Activated CD4-positive, alpha-beta T cell treated with anti-CD3 and anti-CD28 coated beads, Interleukin-2, amount 50 U/mL, for 16 hours (primary cell): ENCODE data around the gene CXCR1.
A peak's percentile ranks its signal among the peaks of the same experiment; 100 is the strongest.
"Not testable (repeated sequence)": the region's sequence is repeated elsewhere in the genome, so short reads cannot be mapped to it uniquely, and the experiment has no call there.

Experiments
- DNase-seq: peaks from one replicate; pipeline ENCODE4 v3.0.0-alpha.2; 2020

Gene CXCR1

DNA sequence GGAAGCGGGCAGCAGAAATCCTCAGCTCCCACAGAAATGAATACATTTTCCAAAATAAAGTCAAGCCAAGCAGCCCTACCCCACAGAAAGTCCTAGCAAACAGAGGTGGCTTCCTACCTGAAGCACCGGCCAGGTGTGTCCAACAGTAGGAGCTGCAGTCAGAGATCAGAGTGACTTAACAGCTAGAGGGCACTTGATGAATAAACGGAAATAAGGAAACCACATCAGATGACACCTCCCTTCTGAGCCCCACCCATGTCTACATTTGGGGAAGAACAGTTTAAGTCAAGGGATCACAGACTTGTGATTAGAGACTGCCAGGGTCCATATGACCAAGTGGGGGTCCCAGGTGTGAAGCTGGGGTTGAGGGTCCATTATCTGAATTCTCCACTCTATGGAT, at the start of gene CXCR1:
CXCR1 (minus strand) TSS at position 172 of the 400 bp plus-strand sequence. CDS start 1,751 bp downstream, outside the sequence.
- peak; percentile 25 for DNase-seq

DNA sequence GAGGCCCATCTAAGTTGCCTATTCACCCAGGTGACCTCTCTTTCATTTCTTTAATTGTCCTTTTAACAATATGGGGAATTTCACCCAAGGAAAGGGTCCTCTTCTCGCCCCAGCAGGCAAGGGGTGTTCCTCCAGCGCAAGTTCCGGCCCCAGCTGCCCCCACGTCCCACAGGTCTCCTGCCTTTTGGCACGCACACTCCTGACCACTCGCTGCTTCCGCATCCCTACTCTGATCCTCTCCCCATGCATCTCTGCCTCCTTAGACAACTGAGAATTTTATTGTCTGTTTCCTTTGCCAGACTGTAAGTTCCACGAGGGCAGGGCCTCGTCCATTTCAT, 49.5 kb upstream of the CXCR1 start:
- DNase-seq, result no peak

DNA sequence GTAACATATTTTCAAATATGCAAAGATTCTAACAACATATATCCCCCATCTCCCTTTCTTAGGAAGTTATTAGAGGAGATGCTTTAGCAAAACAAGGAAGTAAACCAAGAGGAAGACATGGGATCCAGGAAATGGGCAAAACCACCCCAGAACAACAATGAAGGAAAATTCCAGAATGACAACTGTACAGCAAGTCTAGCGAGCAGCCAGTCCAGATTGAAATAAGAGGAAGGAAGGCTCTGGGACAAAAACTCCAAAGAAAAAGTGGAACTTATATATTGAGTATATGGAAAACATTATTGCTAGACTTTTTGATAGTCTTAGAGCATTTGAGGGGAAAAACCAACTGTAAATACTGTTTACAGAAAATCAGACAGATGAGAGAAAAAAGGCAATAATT, 47.4 kb upstream of the CXCR1 start:
- DNase-seq, result no peak

DNA sequence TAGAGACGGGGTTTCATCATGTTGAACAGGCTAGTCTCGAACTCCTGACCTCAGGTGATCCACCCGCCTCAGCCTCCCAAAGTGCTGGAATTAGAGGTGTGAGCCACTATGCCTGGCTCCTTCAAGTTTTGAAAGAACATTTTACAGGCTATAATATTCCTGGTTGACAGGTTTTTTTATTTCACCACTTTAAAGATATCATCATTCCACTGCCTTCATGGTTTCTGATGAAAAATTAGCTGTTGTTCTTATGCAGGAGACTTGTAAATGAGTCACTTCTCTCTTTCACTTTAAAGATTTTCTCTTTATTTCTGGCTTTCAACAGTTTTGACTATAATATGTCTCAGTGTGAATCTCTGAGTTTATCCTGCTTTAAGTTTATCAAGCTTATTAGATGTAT, 42.3 kb upstream of the CXCR1 start:
- DNase-seq, result no peak

DNA sequence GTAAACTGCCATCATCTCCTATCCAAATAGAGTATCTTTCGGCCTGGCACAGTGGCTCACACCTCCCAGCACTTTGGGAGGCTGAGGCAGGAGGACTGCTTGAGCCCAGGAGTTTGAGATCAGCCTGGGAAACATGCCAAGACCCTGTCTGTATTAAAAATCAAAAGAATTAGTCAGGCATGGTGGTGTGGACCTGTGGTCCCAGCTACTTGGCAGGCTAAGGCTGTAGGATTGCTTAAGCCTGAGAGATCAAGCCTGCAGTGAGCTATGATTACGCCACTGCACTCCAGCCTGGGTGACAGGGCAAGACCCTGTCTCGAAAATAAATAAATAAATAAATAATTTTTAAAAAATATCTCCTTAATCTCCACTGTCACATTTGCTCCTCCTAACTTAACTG, 35.5 kb upstream of the CXCR1 start:
- DNase-seq, result no peak

DNA sequence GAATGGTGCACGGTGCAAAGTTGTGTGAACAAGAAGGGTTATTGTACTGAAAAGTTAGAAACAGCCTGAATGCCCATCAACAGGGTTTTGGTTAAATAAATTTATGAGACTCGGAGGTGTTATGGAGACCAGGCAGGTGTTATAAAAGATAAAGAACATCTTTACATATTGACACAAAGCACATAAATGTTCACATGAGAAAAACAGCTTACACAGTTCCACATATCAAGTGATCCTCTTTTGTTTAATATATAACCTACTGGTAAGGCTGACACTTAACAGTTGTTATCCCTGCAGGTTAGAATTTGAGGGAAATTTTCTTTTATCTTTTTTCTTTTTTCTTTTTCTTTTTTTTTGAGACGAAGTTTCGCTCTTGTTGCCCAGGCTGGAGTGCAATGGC, 30.2 kb upstream of the CXCR1 start:
- no peak for DNase-seq

DNA sequence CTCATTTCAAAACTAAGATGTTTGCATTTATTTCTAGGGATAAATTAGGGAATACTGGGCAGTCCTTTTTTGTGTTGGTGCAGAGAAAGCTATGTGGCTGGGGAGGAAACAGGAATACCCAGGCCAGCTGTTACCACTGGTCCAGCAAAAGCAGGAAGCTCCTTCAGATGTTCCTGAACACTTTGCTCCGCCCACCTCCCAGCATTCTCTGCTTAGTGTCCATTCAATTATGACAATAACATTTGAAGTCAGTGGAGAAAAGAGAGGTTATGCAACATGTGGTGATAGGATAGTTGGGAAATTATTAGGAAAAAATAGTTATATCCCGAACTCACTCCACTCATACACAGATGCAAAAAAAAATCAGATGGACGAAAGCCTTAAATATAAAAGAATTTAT, 28.1 kb upstream of the CXCR1 start:
- DNase-seq, result no peak

DNA sequence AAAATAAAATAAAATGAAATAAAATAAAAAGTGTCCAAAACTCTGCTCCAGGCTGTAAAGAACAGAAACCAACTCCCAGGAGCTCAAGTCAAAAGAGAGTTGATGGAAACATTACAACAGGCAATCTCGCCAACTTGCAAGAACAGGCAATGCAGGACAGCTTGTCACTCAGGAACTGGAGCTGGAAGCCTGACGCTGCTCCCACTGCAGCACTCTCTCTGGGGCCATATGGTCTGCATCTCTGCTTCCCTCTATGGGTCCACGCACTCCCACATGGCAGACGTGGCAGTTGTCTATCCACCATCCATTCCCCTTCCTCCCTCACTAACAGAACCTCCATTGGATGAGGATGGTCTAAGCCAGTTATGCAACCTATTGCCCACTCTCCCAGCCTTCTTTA, 26.9 kb upstream of the CXCR1 start:
- no peak for DNase-seq

DNA sequence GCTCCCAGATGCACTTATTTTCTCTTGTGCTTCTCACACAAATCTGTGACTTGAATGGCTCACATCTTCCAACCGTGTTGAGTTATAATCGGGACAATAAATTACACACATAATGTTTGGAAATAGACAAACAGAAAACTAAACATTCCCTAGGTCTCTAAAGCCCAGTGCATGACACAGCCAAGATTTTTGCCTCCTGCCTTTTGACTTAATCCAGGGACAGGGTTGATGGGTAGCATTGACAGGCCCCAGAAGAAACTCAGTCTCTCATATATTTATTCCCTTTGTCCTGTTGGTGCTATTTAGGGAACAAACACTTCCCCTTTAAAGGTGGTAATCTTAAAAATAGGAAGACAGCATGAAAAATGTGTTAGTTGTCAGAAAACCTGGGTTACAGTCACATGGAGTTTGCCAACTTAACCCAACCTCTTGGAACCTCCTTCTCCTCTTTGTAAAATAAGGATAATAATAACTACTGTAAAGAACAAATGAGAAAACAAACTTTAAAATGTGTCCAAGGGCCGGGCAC, 26.2 kb upstream of the CXCR1 start:
- no peak for DNase-seq

DNA sequence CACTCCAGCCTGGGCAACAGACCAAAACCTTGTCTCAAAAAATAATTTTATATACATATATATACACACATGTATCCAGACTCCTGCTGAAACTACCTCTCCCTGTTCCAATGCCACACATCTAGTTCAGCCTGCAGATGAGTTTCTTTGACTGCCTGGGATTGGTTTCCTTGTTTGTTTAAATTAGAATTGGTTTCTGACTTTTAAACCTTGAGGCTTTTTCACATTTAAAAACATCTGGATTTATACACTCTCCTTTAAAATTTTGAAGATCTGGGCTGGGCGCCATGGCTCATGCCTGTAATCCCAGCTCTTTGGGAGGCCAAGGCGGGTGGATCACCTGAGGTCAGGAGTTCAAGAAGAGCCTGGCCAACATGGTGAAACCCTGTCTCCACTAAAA, 21.8 kb upstream of the CXCR1 start:
- no peak for DNase-seq

DNA sequence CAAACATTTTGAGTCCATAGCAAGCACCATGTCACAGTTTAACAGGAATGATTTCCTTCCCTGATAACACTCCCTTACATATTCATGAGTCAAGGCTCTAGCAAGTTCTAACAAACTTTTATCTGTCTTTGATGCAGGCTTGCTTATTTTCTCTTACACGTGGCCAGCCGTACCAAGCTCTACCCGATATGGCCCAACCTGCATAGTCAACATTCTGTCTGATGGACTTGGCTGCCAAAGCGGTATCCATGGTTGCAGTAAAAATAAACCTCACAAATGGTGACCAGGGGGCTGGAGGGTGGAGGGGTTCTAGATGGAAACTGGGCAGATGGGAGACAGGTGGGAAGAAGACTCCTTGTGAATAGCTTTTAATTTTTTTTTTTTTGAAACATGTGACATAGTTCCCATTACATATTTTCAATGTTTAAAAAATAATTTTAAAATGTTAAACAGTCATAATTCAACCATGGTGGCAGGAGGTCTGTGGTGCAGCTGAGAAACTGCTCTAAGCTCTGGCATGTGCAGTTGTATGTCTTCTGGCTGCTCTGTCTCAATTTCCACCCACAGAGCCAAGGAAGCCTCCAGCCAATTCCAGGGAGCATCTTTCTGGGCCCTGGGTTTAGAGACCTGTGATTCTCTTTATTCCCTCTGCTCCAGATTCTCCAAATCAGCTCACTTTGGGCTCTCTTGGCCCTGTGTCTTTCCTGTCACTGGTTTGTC, 20.7 kb upstream of the CXCR1 start:
- DNase-seq, result no peak

DNA sequence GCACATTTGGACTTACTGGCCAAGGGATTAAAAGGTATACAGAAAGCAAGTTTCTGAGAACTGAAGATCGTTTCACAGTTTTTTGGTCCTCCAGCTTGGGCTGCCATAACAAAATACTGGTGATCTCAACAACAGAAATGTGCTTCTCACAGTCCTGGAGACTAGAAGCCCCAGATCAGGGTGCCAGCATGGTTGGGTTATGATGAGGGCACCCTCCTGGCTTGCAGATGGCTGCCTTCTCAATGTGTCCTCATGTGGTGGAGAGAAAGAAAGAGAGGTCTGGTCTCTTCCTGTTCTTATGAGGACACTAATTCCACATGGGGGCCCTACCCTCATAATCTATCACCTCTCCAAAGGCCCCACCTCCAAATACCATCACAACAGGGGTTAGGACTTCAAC, 20.1 kb upstream of the CXCR1 start:
- DNase-seq, result no peak

DNA sequence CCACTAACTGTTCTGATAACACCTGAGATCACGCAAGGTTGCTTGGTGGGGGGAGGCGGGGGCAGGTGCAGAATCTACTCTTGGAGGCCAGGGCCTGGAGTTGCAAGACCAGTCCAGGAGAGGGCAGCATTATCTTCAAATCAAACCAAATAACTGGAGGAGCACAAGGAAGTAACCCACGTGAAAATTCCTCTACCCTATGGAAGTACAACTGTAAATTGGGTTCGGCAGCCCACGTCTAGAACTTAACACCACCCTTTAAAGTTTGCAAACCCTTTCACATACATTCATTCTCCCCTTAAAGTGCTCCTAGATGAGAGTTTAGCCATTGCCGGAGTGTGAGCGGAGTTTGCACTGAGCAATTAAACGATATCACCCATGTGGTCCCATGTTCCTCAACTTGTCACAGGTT, 19.6 kb upstream of the CXCR1 start:
- DNase-seq, result peak; percentile 77

DNA sequence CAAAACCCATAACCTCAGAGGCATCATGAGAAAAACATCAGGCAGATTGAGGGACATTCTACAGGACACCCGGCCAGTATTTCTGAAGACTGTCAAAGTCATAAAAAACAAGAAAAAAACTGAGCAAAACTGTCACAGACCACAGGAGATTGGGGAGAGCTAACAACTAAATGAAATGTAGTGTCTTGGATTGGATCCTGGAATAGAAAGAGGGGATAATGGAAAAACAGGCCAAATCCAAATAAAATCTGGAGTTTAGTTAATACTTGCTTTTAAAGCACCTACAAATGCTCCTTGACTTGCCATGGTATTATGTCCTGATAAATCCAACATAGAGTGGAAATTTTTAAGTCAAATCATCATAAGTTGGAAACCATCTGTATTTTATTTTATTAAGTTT, 17.6 kb upstream of the CXCR1 start:
- DNase-seq, result no peak

DNA sequence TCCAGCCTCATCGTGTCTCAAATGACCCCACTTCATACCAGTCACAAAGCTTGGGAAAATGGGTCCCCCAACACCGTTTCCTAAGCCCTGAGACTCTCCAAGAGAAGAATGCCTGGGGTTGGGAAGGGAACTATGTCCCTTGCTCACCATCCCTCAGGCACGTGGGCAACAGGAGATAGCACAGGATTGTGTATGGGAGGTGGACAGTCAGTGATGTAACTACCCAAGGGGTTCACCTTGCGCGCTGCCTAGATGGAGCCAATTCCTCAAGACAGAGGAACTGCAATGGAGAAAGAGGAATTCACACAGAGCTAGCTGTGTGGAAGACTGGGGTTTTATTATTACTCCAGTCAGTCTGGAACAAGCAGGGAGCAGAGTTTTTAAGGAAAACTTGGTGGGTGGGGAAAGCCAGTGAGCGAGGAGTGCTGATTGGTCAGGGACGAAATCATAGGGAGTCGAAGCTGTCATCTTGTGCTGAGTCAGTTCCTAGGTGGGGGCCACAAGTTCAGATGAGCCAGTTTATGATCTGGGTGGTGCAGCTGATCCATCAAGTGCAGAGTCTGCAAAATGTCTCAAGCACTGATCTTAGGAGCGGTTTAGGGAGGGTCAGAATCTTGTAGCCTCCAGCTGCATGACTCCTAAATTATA, 13.8 kb upstream of the CXCR1 start:
- DNase-seq, result no peak

DNA sequence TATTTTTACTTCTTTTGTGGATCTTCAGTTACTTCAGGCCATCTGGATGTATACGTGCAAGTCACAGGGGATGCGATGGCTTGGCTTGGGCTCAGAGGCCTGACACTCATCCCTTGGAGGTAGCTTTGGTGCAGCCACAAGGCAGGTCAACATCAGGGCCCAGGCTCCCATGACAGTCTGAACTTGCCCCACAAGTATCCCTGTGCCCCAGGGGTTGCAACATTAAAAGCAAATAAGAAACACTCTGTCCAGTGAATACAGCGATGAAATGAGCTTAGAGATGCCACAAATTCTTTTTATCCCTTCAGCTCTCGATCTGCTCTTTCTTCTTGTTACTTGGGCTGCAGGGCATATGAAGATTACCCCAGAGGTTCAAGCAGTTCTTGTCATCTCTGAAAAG, 13.0 kb upstream of the CXCR1 start:
- no peak for DNase-seq

DNA sequence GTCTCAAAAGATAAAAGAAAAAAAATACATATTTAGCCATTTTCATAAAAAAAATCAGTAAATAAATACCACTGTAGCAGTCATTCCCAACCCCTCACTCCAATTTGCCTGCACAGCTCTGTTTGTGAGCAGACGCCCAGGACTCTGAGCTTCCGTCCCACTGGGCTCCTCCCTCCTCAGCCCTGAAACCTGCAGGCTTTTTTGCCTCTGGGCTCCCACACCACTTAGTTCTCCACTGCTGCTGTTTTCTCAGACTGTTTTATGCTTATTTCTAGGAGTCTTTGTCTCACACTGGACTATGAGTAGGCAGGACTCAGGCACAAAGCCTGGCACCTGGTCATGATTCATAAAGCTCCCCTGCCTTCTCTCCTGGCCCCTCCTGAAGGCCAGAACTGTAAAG, 6.1 kb upstream of the CXCR1 start:
- no peak for DNase-seq

DNA sequence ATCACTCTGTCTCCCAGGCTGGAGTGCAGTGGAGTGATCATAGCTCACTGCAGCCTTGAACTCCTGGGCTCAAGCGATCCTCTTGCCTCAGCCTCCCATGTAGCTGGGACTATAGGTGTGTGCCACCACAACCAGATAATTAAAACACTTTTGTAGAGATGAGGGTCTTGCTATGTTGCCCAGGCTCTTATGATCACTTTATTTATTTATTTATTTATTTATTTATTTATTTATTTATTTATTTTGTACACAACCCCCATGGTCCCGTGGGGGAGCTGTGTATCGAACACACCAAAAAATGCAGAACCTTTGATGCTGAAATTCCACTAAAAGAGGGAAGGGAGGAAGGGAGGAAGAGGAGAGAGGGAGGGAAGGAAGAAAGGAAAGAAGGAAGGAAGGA, 5.0 kb upstream of the CXCR1 start:
- not testable (repeated sequence) for DNase-seq

DNA sequence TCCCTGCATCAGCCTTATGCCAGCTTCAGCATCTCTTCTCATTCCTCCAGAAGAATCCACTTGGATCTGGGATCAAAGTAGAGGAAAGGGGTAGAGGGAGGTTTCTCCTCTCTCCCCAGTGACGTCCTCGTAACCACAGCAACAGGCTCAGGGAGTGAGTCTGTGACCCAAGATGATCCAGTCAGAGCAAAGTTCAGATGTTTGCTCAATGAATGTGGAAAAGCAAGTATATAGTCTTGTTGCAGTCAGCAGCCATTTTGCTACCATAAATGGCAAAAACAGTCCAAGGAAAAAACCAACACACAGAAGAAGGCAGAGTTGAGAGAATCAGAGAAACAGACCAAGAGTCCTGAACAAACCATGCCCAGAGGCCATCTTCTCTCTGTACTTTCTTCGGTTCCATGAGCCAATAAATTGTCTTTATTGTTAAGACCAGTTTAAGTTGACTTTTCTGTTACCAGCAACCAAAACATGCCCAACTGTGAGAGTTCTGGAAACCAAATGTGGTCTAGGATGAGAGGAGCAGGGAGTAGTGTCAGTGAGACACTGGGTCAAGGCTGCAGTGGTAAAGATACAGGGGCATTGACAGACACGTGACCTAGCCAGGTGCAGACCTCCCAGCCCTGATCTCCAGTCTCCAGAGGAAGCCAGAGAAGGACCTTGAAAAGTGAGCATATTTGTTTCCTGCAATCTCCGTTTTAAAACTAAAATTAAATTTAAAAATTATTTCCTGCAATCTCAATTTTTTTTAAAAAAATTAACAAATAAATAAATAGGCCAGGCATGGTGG, 3.2 kb upstream of the CXCR1 start:
- DNase-seq, result no peak

DNA sequence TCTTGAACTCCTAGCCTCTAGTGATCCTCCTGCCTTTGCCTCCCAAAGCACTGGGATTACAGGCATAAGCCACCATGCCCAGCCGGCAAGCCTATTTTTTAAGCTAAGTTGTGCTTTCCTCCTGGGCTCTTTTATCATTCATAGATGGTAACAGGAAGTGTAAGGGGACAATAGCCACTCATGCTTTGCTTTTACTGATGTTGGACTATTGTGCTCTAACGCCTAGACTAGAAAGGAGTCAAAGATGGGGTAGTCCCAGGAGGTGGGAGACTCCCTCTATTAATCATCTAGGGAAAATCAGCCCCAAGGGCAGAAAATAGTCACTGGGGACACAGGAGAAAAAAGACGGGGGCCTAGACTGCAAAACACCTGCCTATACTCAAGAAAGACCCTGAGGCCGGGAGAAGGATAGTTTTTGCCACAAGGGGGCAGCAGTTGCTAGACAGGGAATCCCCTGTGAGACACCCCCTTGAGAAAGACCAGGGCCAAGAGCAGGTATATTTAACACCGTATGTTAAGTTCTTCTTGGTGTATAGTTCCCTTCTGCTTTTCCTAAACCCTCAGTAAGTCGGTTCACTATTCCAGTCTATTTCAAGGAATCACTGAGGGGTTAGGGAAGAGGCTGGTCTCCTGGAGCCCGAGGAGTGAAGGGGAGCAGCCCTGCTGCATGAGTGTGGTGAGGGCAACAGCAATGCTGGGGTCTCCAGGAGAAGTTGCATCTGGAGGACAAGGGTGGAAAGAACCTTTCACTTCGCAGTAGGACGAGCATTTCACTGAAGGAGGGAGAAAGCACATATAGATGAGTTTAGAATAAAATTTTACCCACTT, 2.1 kb upstream of the CXCR1 start:
- peak; percentile 51 for DNase-seq

DNA sequence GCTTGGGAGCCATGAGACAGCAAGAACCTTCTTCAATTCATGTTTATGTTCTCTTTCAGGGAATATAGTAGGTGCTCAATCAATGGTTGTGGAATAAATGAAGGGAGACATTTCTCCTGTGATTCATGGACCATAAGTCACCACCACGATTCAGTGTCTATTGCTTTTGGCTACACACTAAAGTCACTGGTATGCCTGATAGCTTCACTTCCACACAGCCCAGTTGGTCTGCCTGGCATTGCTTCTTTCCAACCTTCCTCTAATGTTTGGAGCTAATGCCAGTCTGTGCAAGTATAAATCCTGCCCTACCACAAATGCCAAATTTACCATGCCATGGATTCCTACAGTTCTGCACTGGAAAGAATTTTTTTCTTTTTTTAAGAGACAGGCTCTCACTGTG, 1.3 kb upstream of the CXCR1 start:
- no peak for DNase-seq

DNA sequence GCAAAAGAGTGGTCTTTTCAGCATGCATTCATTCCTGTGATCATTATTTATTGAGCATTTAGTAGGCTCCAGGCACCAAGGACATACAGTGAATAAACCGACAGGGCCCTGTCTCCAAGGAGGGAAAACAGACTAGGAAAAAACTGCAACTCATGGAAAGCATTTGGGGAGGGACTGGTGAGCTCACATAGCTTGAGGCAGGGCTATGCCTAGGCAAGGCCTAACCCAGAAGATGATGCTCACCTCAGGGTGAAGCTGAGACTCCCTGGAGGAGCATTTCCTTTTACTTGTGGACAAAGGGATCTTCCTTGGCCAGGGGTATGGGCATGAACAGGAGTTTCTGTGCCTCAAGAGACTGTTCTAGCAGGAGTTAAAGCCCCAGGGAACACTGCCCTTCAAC, 3.9 kb downstream of the CXCR1 start:
- DNase-seq, result no peak

DNA sequence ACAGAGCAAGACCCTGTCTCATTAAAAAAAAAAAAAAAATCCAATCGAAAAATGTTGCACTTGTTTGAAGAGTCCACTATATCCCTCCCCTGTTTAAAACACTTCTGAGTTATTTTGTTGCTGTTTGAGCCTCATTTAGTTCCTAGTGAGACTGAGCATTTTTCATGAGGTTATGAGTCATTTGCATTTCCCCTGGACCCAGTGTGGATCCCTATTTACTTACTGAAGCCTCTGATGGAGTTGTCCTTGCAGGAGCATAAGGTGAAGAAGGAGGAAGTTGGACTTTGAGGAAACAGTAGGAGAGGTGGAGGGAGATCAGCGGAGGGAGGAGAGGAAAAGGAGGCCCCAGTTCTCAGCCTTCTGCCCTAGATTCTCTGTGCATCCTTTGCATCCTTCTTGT, 5.1 kb downstream of the CXCR1 start:
- DNase-seq, result no peak
